NCI-H345 treated with DMSO at 0.1 percent for 48 hours (cell line): ENCODE data around the gene PTPRK.

Experiments used
- DNase-seq: peaks from one replicate; lab custom pipeline; 2025; ENCODE audit not compliant: unreplicated experiment; lab: John Stamatoyannopoulos, UW

PTPRK gene

GRCh38 chr6:128350416-128351254, 169.8 kb downstream of the PTPRK start:
- DNase-seq: no peak

DNA sequence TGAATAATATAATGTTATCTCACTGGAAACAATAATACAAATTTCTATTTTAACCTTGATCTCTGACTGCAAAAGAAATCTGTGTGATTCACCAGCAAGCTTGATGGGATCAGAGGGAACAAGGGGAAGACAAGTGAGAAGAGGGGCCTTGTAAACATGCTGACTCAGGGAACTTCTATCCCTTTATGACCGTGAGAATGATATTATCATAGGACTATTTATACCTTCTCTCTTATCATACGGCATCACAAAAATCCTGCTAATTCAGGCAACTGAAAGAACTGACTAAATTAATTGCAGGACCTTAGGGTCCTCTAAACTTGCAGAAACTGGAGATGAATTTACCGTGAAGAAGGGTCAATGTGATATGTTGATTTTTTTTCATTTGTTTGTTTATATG, 173.3 kb downstream of the PTPRK start:
- DNase-seq: no peak

- no peak for DNase-seq
Observed at GRCh38 chr6:128346569-128346968, 173.8 kb downstream of the PTPRK start.

DNA sequence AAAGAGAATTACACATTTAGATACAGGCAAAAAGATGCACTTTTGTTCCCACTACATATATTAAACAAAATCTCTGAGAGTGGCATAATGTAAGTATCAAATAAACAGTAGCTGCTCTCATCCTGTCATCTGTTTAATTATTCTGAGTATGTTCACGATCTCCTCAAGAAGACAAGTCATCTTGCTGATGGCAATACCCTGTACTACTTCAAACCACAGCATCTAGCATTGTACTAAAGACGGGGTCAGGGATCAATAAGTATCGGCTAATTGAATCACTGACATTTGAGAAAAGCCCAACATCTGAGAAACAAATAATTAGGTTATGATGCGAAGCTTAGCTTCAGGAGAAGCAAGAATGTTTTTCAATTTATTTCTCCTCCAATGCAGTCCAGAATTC, 175.1 kb downstream of the PTPRK start:
- DNase-seq: no peak

DNA sequence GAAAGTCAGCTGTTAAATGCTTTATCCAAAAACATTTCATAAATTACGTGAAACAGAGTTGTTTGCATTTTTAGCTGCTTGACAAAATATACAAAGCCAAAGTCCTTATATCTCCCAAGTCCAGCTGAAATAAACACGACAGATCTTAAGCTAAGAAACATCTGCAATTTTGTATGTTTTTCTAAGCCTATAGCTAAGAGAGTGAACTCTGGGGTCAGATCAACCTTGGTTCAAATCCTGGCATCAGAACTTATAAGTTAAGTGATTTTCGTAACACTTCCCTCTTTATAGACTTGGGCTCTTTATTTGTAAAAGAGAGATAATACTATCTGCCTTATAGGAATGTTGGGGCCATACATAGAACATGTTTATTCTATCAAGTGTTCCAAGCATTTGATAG, 176.7 kb downstream of the PTPRK start:
- no peak for DNase-seq

GRCh38 chr6:128339635-128340450, 180.6 kb downstream of the PTPRK start:
- no peak for DNase-seq

DNA sequence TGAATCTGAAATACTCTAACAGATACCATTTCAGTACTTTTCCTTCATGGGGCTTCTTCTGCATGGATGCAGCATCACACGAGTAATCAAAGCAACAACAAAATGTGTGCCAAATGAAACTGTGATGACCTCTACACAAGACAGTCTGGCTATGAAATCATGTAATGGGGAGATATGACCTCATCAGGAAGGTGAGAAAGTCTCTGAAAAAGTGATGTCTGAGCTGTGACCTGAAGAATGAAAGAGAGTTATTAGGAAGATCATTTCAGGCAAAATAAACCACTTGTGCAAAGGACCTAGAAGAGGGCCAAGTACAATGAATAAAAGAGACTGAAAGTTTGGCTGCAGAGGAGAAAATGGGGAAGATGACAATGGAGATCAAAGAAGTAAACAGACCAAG, 182.8 kb downstream of the PTPRK start:
- DNase-seq: no peak

- DNase-seq: no peak
Observed at GRCh38 chr6:128336436-128337095, 183.8 kb downstream of the PTPRK start.

DNA sequence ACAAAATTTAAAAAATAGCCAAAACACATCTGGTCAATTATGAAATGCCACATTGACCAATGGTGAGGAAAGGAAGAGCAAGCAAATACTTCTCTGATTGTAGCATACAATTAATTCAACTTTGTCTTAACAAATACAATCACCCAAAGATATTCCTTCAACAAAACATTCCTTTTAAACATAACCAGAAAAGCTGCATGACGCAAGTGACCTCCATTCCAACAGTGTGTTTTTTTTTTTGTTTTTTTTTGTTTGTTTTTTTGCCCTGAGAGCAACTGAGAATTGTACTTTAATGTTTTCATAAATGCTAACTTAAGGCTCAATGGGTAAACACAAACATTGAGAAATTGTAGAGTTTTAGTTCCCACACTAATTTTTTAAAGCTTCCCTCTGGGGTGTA, 184.4 kb downstream of the PTPRK start:
- DNase-seq: no peak

DNA sequence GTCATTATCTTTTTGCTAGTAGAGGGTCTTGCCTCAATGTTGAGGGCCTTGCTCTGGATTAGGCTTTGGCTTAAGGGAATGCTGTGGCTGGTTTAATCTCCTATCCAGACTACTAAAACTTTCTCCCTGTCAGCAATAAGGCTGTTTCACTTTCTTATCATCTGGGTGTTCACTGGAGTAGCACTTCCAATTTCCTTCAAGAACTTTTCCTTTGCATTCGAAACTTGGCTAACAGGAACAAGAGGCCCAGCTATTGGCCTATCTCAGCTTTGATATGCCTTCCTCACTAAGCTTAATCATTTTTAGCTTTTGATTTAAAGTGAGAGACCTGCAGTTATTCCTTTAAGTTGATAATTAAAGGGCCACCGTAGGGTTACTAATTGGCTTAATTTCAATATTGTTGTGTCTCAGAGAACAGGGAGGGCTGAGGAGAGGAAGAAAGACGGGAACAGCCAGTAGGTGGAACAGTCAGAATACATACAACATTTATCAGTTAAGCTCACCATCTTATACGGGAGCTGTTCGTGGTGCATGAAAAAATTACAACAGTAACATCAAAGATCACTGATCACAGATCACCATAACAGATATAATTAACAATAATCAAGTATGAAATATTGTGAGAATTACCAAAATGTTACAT, 186.7 kb downstream of the PTPRK start:
- no peak for DNase-seq

GRCh38 chr6:128327890-128328289, 192.5 kb downstream of the PTPRK start:
- DNase-seq: no peak

GRCh38 chr6:128323011-128323410, 197.4 kb downstream of the PTPRK start:
- no peak for DNase-seq

DNA sequence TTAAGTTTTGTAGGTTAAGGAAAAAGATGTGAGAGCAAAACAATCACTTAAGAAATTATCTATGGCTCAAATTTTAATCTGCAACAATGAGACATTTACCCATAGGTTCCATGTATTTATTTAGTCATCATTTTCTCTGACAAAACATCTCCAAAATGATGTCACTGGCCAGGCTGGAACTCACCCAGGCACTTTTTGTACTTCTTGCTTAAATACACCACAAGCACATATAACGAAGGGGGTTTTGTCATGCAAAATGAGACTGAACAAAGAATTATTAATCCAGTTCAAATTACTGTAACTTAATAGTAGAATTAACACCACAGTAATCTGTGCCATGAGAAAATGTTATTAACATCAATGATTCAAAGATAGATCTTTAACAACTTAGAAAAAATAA, 200.5 kb downstream of the PTPRK start:
- DNase-seq: no peak

DNA sequence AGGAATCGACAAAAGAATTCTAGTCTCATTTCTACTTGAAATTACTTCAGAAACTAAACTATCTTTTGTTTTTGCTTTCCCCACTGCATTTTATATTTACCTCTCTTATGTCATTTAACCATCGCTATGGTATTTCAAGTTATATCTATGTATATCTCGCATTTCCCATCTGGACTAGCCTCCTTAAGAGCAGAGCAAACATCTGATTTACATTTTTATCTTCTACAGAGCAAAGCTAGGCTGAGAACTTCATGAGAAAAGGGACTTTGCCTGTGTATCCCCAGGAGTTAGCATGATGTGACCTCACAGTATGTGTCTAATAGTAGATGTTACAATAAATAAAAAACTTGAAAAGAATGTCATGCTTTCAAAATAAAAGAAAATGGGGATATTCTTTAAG, 201.2 kb downstream of the PTPRK start:
- no peak for DNase-seq

DNA sequence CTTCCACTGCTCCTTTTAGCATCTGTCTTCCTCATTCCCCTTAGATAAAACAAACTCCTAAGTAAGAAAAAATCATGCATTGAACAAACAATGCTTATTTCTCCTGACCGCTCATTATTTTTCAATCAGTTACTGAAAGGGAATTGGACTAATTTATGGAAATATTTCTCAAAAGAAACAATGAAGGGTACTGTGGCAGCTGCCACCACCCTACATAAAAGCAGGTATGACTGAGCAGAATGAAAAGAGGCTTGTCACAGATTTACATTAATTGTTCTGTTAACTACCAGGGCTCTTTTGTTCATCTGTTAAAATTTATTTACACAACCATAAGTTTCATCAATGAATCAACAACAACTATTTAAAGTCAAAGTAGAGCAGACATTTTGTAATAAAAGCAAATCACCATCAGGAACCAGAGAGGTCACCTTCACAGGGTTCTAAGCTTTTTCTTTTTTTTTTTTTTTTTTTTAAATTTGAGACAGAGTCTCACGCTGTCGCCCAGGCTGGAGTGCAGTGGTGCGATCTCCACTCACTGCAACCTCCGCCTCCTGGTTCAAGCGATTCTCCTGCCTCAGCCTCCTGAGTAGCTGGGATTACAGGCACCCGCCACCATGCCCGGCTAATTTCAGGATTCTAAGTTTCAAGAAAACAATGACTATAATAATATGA, 204.0 kb downstream of the PTPRK start:
- DNase-seq: no peak

DNA sequence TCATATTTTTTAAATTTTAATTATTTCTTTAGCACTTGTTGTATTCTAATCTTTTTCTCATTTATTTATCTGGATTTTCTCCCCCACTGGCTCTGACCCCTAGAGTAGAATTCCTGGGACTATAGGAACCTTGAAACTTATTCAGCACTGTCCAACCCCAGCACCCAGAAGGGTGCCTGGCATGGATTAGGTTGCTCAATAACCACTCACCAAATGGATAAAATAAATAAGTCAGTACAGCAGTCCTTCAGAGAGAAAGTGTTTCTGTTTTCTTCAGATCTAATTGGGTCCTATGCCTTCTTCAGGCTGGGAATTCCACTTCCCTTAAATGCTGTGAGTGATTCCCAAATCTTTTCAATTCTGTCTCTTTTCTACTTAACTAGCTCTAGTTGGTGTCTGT, 206.2 kb downstream of the PTPRK start:
- DNase-seq: no peak

- no peak for DNase-seq
Observed at GRCh38 chr6:128311944-128312570, 208.3 kb downstream of the PTPRK start.

GRCh38 chr6:128310451-128310850, 209.9 kb downstream of the PTPRK start:
- no peak for DNase-seq

- DNase-seq: no peak
Observed at GRCh38 chr6:128307671-128308070, 212.7 kb downstream of the PTPRK start.

DNA sequence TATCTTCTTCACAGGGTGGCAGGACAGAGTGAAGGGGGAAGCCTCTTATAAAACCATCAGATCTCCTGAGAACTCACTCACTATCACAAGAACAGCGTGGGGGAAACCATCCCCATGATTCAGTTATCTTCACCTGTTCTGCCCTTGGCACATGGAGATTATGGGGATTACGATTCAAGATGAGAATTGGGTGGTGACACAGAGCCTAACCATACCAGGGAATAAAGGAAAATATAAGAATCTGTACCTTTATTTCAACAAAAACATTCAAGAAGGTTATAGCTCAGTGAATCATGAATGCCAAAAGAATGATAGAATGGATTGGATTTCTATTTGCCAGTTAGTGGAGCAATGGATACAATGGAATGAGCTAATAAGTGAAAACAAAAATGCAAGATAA, 214.4 kb downstream of the PTPRK start:
- no peak for DNase-seq
